ENCODE data around the gene NTRK2.
"Not testable (repeated sequence)": the region's sequence is repeated elsewhere in the genome, so short reads cannot be mapped to it uniquely, and the experiment has no call there.

Gene NTRK2

GRCh38 chr9:85040821-85041465 lies 371.4 kb downstream of the NTRK2 start:
- DNase-seq: no peak

GRCh38 chr9:85041466-85042137 lies 372.1 kb downstream of the NTRK2 start:
- no peak for DNase-seq

DNA sequence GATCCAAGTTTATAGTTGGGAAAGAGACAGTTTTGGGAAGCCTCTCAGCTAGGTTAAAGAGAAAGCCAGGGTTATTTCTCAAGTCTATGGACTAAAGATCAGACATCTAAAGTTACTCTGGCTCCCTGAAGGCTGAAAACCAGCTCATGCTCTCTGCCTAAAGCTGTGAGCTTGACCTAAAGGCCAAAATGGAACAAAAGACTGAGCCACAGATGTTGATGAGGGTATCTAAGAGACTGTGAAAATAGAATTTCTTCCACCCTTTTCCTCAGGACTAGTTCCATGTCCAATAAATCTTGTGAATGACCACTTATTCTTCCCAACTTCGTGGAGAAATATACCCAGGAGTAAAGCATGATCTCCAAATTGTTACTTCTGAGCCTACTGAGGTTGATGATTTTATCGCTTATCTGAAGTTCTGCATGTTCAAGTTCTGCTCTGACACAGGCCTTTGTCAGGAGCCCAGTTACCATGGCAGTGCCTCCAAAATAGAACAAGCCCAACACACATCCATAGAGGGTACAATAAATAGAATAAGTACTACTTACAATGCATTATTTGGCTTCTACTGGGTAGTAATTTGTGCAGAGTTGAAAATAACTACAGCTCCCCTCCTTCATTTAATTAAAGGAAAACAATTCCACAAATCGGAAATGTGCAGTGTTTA lies 373.6 kb downstream of the NTRK2 start:
- no peak for DNase-seq

- no peak for DNase-seq
Observed at GRCh38 chr9:85045271-85045670, 375.7 kb downstream of the NTRK2 start.

GRCh38 chr9:85046475-85046874 lies 376.9 kb downstream of the NTRK2 start:
- DNase-seq: no peak

DNA sequence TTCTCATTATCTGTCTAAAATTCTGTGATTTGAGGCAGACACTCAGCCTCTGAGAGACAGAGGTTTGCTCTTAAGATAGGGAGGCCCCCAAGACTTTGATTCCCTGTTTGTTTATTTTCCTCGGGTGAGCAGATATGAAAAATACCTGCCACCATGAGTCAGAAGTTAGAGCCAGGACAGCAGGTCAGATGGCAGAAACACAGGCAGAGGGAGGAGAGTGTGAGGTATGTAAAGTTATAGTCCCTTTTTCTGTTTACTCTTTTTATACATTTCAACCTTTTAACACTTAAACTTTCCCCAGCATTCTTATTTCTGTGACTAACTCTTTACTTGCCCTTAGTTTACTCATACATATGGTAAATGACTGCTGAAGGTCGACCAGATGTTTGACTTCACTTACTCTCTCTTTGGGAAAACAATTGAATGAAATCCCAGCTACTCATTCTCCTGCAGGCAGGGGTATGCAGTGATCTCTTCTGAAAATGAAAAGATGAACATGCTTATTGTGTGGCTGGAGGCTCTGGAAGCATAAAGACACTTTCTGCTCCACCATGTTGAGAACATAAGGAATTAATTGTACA lies 383.8 kb downstream of the NTRK2 start:
- no peak for DNase-seq

DNA sequence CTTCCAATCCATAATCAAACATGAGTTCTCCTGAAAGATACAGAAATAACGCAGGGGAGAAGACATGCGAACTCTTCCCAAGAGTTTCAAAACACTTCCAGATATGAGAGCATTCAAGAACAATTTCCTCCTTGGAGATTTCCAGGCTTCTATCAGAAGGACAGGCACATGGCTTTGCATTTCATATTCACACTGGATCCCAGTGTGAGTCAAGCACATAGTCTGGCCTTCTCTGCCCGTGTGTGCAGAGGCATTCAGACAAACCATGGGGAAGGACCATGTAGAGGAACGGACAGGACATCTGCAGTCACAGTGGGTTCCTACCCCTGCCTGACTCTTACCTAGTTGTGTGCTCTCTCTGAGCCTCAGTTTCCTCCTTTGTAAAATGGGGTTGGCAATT lies 384.5 kb downstream of the NTRK2 start:
- DNase-seq: no peak

- no peak for DNase-seq
Observed at GRCh38 chr9:85055506-85056202, 386.1 kb downstream of the NTRK2 start.

DNA sequence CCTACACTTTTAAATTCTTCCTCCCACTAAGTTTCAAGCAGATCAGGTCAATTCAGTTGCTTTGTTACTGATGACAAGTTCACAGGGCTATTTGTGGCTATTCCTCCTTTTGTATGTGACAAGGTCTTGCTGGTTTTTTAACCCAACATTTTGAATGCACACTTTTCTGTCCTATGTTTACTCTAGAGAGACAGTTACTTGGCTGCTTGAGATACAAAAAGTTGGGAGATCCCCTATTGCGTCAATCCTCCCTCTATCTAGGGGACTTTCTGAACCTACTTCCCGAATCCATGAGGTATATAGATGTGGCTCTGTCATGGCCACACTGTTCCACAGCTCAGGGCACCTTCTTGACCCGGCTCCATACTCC lies 386.7 kb downstream of the NTRK2 start:
- DNase-seq: no peak

- DNase-seq: no peak
Observed at GRCh38 chr9:85061969-85062368, 392.4 kb downstream of the NTRK2 start.

DNA sequence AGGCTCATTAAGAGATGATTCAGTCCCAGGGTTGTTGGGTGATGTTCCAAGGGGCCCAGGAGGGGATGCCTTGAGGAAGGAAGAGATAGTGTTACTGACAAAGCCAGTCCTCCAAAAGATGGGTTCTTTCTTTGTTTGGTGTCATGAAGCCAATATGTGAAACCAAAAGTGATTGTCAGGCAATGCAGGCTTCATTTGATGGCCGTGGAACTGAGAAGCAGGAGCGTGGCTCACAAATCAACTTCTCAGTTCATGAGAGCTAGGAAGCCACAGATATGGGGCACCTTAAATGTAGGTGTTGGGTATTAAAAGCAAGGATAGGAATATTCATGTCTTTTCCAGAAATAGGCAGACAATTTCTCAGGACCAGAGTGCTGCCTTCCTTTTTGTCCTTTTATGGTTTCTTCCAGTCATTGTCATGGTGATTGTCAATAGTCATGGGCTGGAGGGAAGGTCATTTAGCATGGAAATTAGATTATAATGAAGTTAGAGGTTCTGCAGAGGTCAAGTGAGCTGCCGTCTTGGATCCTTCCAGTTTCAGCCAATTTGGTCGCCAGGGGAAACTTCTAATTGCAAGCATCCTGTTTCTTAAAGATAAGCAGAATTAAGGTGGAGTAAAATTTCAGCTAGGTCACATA lies 393.0 kb downstream of the NTRK2 start:
- DNase-seq: no peak

- no peak for DNase-seq
Observed at GRCh38 chr9:85064811-85065371, 395.4 kb downstream of the NTRK2 start.

- DNase-seq: no peak
Observed at GRCh38 chr9:85067792-85068191, 398.3 kb downstream of the NTRK2 start.

- DNase-seq: not testable (repeated sequence)
Observed at GRCh38 chr9:85069421-85069820, 399.9 kb downstream of the NTRK2 start.

Measured in activated naive CD4-positive, alpha-beta T cell (primary cell).